ENCODE measurements around the gene PFKM. TPM values are rescaled to one million over a fixed set of nuclear protein-coding genes. Genes with fewer than 3 reads are reported as not detected.

Gene PFKM
- total and polyA plus RNA-seq, 9 of the 15 experiments (the other 6 are each of a cell fraction or from before 2014, with no cell fraction given), result 16.5 to 39.9 (median 31.7) TPM

GRCh38 chr12:48180857-48181495, 61.8 kb downstream of the PFKM start:
- H3K79me2 ChIP-seq (ENCODE audit: control insufficient read depth, insufficient read depth, low read length), result no peaks in the 10 kb centered on the region
- in situ Hi-C loops (cut with MboI) (no loop called here), intact Hi-C loops (cut with micrococcal nuclease) (no loop called here)
- no peak overlapping the region for H2AFZ ChIP-seq (ENCODE audit: low read depth, low read length)
- H4K20me1 ChIP-seq (replicated peaks; ENCODE audit: control insufficient read depth, insufficient read depth, low read length), result no peaks in the 10 kb centered on the region
- H3K9me3 ChIP-seq (replicated peaks; ENCODE audit: control insufficient read depth, insufficient read depth, low read depth, low read length), result no peaks in the 10 kb centered on the region
- H3K27me3 ChIP-seq (ENCODE audit: control insufficient read depth in 2 of 2, insufficient read depth in 2 of 2, low read length in 2 of 2), result peaks cover 9 to 30% of the 10 kb centered on the region in 2 experiments; a peak in 4 of 5 replicates
- H3K27ac ChIP-seq (ENCODE audit: extremely low read depth, low read depth, low read length), result no peak overlapping the region
- no peaks in the 10 kb centered on the region for H3K36me3 ChIP-seq (ENCODE audit: control insufficient read depth, insufficient read depth, low read length)
- peak; percentile 5; the same call in 1 of the 3 replicates for ATAC-seq
- H3K9ac ChIP-seq (ENCODE audit: insufficient read depth in 1 of 2, low read depth in 2 of 2, low read length in 2 of 2), result no peak overlapping the region
- ChIA-PET POLR2A (interaction anchor here (0.6 to 1.7 kb wide), 3 partner anchors 12 to 268 kb away, joined by 3 to 4 read pairs (median 3); no protein-coding TSS in a partner anchor), CTCF (ENCODE audit: low intra/inter-chr PET ratio) (no interaction called here)
- no peak overlapping the region for H3K4me2 ChIP-seq (ENCODE audit: insufficient read depth, low read length)
- 15% methylated on average over 2 of the region's 2 CpGs for WGBS (ENCODE audit: insufficient coverage, low coverage, missing lambda C conversion rate)
- H3K4me1 ChIP-seq (replicated peaks in 1 of 2; ENCODE audit: control insufficient read depth in 2 of 2, insufficient read depth in 2 of 2, low read length in 2 of 2), result peaks cover 14 to 17% of the 10 kb centered on the region in 2 experiments
- FAIRE-seq, result no peak
- DNase-seq (ENCODE audit: extremely low read depth in 1 of 4, low spot score in 3 of 4), result no peak
- no TSS peak for BruUV-seq (replicated peaks)
- peaks cover 2% of the 10 kb centered on the region for H3K9me1 ChIP-seq (ENCODE audit: control insufficient read depth, insufficient read depth, low read length)
- no peak overlapping the region for H3K4me3 ChIP-seq
- TF ChIP-seq PCBP2 (IDR thresholded peaks at IDR 0.05; ENCODE audit: low read depth, low read length, poor library complexity, severe bottlenecking), result no peak
- no peak for TF ChIP-seq ILF3 (IDR thresholded peaks at IDR 0.05; ENCODE audit: borderline replicate concordance)
- TF ChIP-seq HNRNPUL1 (IDR thresholded peaks at IDR 0.05; ENCODE audit: low read length), result no peak
- no peak for TF ChIP-seq PTRF (tag; IDR thresholded peaks at IDR 0.05)
- TF ChIP-seq ZNF740 (CRISPR knock-in tag; IDR thresholded peaks at IDR 0.05), result no peak
- no peak for TF ChIP-seq ZNF740 (tag; IDR thresholded peaks at IDR 0.05)
- TF ChIP-seq NFRKB (IDR thresholded peaks at IDR 0.05; ENCODE audit: low read depth), result no peak
- TF ChIP-seq ZBTB17 (CRISPR knock-in tag; IDR thresholded peaks at IDR 0.05), result no peak
- TF ChIP-seq ZNF277 (CRISPR knock-in tag; IDR thresholded peaks at IDR 0.05; ENCODE audit: borderline replicate concordance), result no peak
- 0 out of 2 replicates have a peak, but pooled peaks have one; percentile 45 for TF ChIP-seq SMAD4 (CRISPR knock-in tag; conservative IDR thresholded peaks at IDR 0.05)
- TF ChIP-seq ZBTB33 (CRISPR knock-in tag; IDR thresholded peaks at IDR 0.05), result no peak
- no peak for TF ChIP-seq ZBED1 (IDR thresholded peaks at IDR 0.05)
- peak; percentile 36; the same call in 1 of the 2 replicates for TF ChIP-seq ZNF512 (tag; IDR thresholded peaks at IDR 0.05)
- TF ChIP-seq ZNF507 (tag; conservative IDR thresholded peaks at IDR 0.05), result no peak
- TF ChIP-seq LCOR (CRISPR knock-in tag; IDR thresholded peaks at IDR 0.05), result no peak
- TF ChIP-seq SMARCA5 (IDR thresholded peaks at IDR 0.05), result no peak
- TF ChIP-seq BCOR (IDR thresholded peaks at IDR 0.05), result no peak
- no peak for TF ChIP-seq TGIF2 (CRISPR knock-in tag; IDR thresholded peaks at IDR 0.05)
- TF ChIP-seq ATF7 (IDR thresholded peaks at IDR 0.05), result peak; percentile 43; the same call in 1 of the 2 replicates
